ENCODE data around the gene PSMD9.
"Not testable (repeated sequence)": the region's sequence is repeated elsewhere in the genome, so short reads cannot be mapped to it uniquely, and the experiment has no call there.

The PSMD9 gene

GRCh38 chr12:121926874-121927706 is 38.5 kb downstream of the PSMD9 start:
- no peak for DNase-seq

- no peak for DNase-seq
Measured at GRCh38 chr12:121927813-121928212, 39.2 kb downstream of the PSMD9 start.

GRCh38 chr12:121929545-121929944 is 41.0 kb downstream of the PSMD9 start:
- not testable (repeated sequence) for DNase-seq

GRCh38 chr12:121930862-121931261 is 42.3 kb downstream of the PSMD9 start:
- DNase-seq: no peak

- no peak for DNase-seq
Measured at GRCh38 chr12:121932176-121932536, 43.6 kb downstream of the PSMD9 start.

- no peak for DNase-seq
Measured at GRCh38 chr12:121932914-121933521, 44.4 kb downstream of the PSMD9 start.

GRCh38 chr12:121933522-121934308 is 45.1 kb downstream of the PSMD9 start:
- no peak for DNase-seq

- no peak for DNase-seq
Measured at GRCh38 chr12:121934309-121934664, 45.7 kb downstream of the PSMD9 start.

GRCh38 chr12:121937654-121938053 is 49.1 kb downstream of the PSMD9 start:
- no peak for DNase-seq

- DNase-seq: no peak
Measured at GRCh38 chr12:121939186-121939585, 50.6 kb downstream of the PSMD9 start.

- DNase-seq: no peak
Measured at GRCh38 chr12:121939992-121940766, 51.6 kb downstream of the PSMD9 start.

- DNase-seq: no peak
Measured at GRCh38 chr12:121942145-121942718, 53.6 kb downstream of the PSMD9 start.

- DNase-seq: no peak
Measured at GRCh38 chr12:121943926-121944325, 55.3 kb downstream of the PSMD9 start.

- DNase-seq: no peak
Measured at GRCh38 chr12:121946313-121947025, 57.9 kb downstream of the PSMD9 start.

- DNase-seq: no peak
Measured at GRCh38 chr12:121947981-121948380, 59.4 kb downstream of the PSMD9 start.

GRCh38 chr12:121949648-121950397 is 61.2 kb downstream of the PSMD9 start:
- DNase-seq: no peak

- DNase-seq: no peak
Measured at GRCh38 chr12:121953117-121953692, 64.6 kb downstream of the PSMD9 start.

GRCh38 chr12:121953695-121954094 is 65.1 kb downstream of the PSMD9 start:
- no peak for DNase-seq

- no peak for DNase-seq
Measured at GRCh38 chr12:121955258-121956237, 67.0 kb downstream of the PSMD9 start.
